Measurements from ENCODE around the gene SHMT2.

- TF ChIP-seq CTCF (IDR thresholded peaks at IDR 0.05 in 2 of 3, conservative IDR thresholded peaks at IDR 0.05 in 1 of 3; ENCODE audit: borderline replicate concordance in 1 of 3, insufficient read depth in 1 of 3, low read depth in 2 of 3, low read length in 2 of 3) (no peak), MAX (IDR thresholded peaks at IDR 0.05) (no peak), CEBPB (IDR thresholded peaks at IDR 0.05; ENCODE audit: low read depth) (no peak)
These were observed 21.0 kb downstream of the SHMT2 start for GRCh38 chr12:57250541-57250940.
